HepG2 (cell line): Measurements from ENCODE around the gene SPRY1. TPM values are rescaled to one million over a fixed set of nuclear protein-coding genes. Genes with fewer than 3 reads are reported as not detected.

Experiments used
- ATAC-seq: fragments of 200-7000 bp; cut with Tn5 transposase; 3 replicates; pipeline ENCODE4 v1.9.1; 2020; ENCODE audit warnings: mild to moderate bottlenecking, moderate library complexity
- BruUV-seq: library from RNA; stranded (reverse); fragments of 400-500 nt; replicated peaks from 2 replicates; lab custom pipeline; 2021; lab: Mats Ljungman, UMichigan
- CTCF ChIA-PET: fragments of 300-600 bp; formaldehyde crosslinking; extraction: SDS; loops from one replicate; lab custom pipeline; 2021; ENCODE audit warnings: low total read pairs, inconsistent platforms, low intra/inter-chr PET ratio; lab: Yijun Ruan, JAX
- POLR2A ChIA-PET: fragments of 350-600 bp; sonication (Branson Sonifier 250); formaldehyde crosslinking; loops from one replicate; lab custom pipeline; 2020; ENCODE audit warnings: antibody characterized with exemption, inconsistent platforms; lab: Yijun Ruan, JAX
- DNase-seq: peaks from one replicate; pipeline ENCODE4 v3.0.0-alpha.2; 2015; ENCODE audit warnings: low spot score
- FAIRE-seq: peaks from 3 replicates; lab custom pipeline; 2011; peaks lifted over from hg19 to GRCh38; lab: Jason Lieb, UNC
- H2AFZ ChIP-seq: one replicate; pipeline ENCODE4 v1.6.1; 2011; ENCODE audit warnings: low read length, inconsistent platforms
- H3K27ac ChIP-seq: fragments of 300-600 bp; 3 replicates; pipeline ENCODE4 v1.8.0; 2011; ENCODE audit warnings: mixed run types, mild to moderate bottlenecking, mixed read lengths, low read length, inconsistent platforms; ENCODE audit not compliant: insufficient read depth; ENCODE audit errors: extremely low read length
- H3K27me3 ChIP-seq, 2 experiments: fragments of 200-600 bp in 1 of 2; 2 replicates in 1 of 2; 3 replicates in 1 of 2; pipeline versions ENCODE4 v1.6.0 to v1.8.0; 2011; ENCODE audit warnings: low read length in 2 of 2, mild to moderate bottlenecking in 2 of 2, moderate library complexity in 2 of 2, inconsistent platforms in 1 of 2; ENCODE audit not compliant: insufficient read depth in 2 of 2, control insufficient read depth in 1 of 2
- H3K36me3 ChIP-seq, 2 experiments: fragments of 200-600 bp in 1 of 2; replicated peaks in 1 of 2; 2 replicates in 1 of 2; 3 replicates in 1 of 2; pipeline versions ENCODE4 v1.5.1 to v1.8.0; 2011; ENCODE audit warnings: low read length in 2 of 2, inconsistent platforms in 1 of 2; ENCODE audit not compliant: insufficient read depth in 2 of 2, control insufficient read depth in 1 of 2
- H3K4me1 ChIP-seq: 2 replicates; pipeline ENCODE4 v1.5.1; 2012; ENCODE audit warnings: low read length, inconsistent platforms; ENCODE audit not compliant: insufficient read depth
- H3K4me2 ChIP-seq: 2 replicates; pipeline ENCODE4 v1.6.0; 2011; ENCODE audit warnings: low read depth, low read length, inconsistent platforms
- H3K4me3 ChIP-seq, 3 experiments: fragments of 200-600 bp in 1 of 3; sonication (generic), shearing (Covaris generic) in 1 of 3; replicated peaks in 1 of 3; 2 replicates each; pipeline ENCODE4 v1.5.1; 2011 to 2016; ENCODE audit warnings: low read length in 3 of 3, inconsistent platforms in 2 of 3, low read depth in 2 of 3, mild to moderate bottlenecking in 2 of 3, control low read depth in 1 of 3, mixed read lengths in 1 of 3; ENCODE audit not compliant: insufficient read depth in 1 of 3
- H3K79me2 ChIP-seq: one replicate; pipeline ENCODE4 v1.6.1; 2011; ENCODE audit warnings: low read length, inconsistent platforms; ENCODE audit not compliant: insufficient read depth
- H3K9ac ChIP-seq: 2 replicates; pipeline ENCODE4 v1.6.0; 2011; ENCODE audit warnings: mild to moderate bottlenecking, low read depth, low read length, inconsistent platforms; ENCODE audit not compliant: insufficient read depth
- H3K9me3 ChIP-seq: 2 replicates; pipeline ENCODE4 v1.5.1; 2012; ENCODE audit warnings: mild to moderate bottlenecking, low read length
- H4K20me1 ChIP-seq: 2 replicates; pipeline ENCODE4 v1.6.0; 2011; ENCODE audit warnings: inconsistent platforms, mild to moderate bottlenecking, low read length, moderate library complexity; ENCODE audit not compliant: insufficient read depth
- E2F2 ChIP-seq: sonication (generic); formaldehyde crosslinking; IDR thresholded peaks from 2 replicates; pipeline ENCODE4 v1.4.0; 2020; ENCODE audit warnings: missing genetic modification reagents, borderline replicate concordance
- JARID2 ChIP-seq: sonication (generic); formaldehyde crosslinking; IDR thresholded peaks from 2 replicates; pipeline ENCODE4 v1.8.1; 2023; ENCODE audit warnings: missing genetic modification reagents, inconsistent platforms; ENCODE audit not compliant: insufficient replicate concordance
- PCBP2 ChIP-seq: fragments of 200-400 bp; formaldehyde crosslinking; optimal IDR thresholded peaks from 2 replicates; pipeline ENCODE3; 2018; ENCODE audit warnings: low read length, low read depth; ENCODE audit not compliant: poor library complexity, severe bottlenecking
- SRY ChIP-seq: sonication (generic); formaldehyde crosslinking; IDR thresholded peaks from 2 replicates; pipeline ENCODE4 v1.8.0; 2022; ENCODE audit warnings: mild to moderate bottlenecking, missing genetic modification reagents
- YY1 ChIP-seq: IDR thresholded peaks from 2 replicates; pipeline ENCODE4 v1.6.1; 2011; ENCODE audit warnings: low read length, low read depth, moderate library complexity, mild to moderate bottlenecking; ENCODE audit not compliant: insufficient read depth, insufficient replicate concordance
- ZNF770 ChIP-seq: sonication (generic); formaldehyde crosslinking; IDR thresholded peaks from 2 replicates; pipeline ENCODE4 v1.5.0; 2020; ENCODE audit warnings: mild to moderate bottlenecking, missing genetic modification reagents
- whole genome bisulfite sequencing: methylation state at CpG from one replicate; pipeline ENCODE4 v1.1.6; 2017; ENCODE audit warnings: low lambda C conversion rate; 5-methylcytosine and 5-hydroxymethylcytosine counted together
- in situ Hi-C: cut with HindIII; loops from 2 replicates; pipeline ENCODE4 v1.10.0; 2017; ENCODE audit warnings: low pct_unique_long_range_greater_than_20kb; ENCODE audit not compliant: extremely low pct_ligation_motif_present
- intact Hi-C: fragments of 100-400 bp; cut with micrococcal nuclease; formaldehyde crosslinking; loops from one replicate; pipeline ENCODE4 v1.10.0; 2022; ENCODE audit not compliant: unreplicated experiment
- polyA plus RNA-seq, 8 experiments: library from polyadenylated mRNA; depleted of rRNA in 3 of 8; stranded (reverse) in 7 of 8; unstranded in 1 of 8; fragments of >200 nt; fragmentation: Illumina TruSeq in 4 of 8; extraction: Trizol in 4 of 8; gene quantifications; 2 replicates each; pipeline versions ENCODE4 v1.2.1 to v1.2.3, GENCODE V29; 2011 to 2016; ENCODE audit warnings: low read depth in 4 of 8, missing spikeins in 1 of 8, mixed read lengths in 1 of 8; ENCODE audit not compliant: insufficient read depth in 1 of 8
- total RNA-seq, 5 experiments: library from RNA; depleted of rRNA; stranded (reverse); fragments of >200 nt; fragmentation: Illumina TruSeq; extraction: Trizol; gene quantifications; 2 replicates each; pipeline ENCODE4 v1.2.3, GENCODE V29; 2016; ENCODE audit warnings: low read depth in 1 of 5

SPRY1 gene
- total and polyA plus RNA-seq, 2 of the 13 experiments (the other 11 are each of a cell fraction or from before 2014, with no cell fraction given), result 24.7 to 33.4 TPM

GRCh38 chr4:123411514-123411913, 14.9 kb downstream of the SPRY1 start:
- Histone ChIP-seq H3K4me2 (peak overlapping the region; percentile 49; the same call in 1 of the 2 replicates), H4K20me1 (no peaks in the 10 kb centered on the region), H2AFZ (no peak overlapping the region), H3K4me1 (peaks cover 98% of the 10 kb centered on the region), H3K4me3 (no peak overlapping the region), H3K9ac (no peak overlapping the region), H3K9me3 (no peaks in the 10 kb centered on the region), H3K27me3 (no peaks in the 10 kb centered on the region), H3K27ac (peak overlapping the region; percentile 77), H3K79me2 (peaks cover 8% of the 10 kb centered on the region), H3K36me3 (peaks cover 0 to 2% of the 10 kb centered on the region in 2 experiments; a peak in 1 of 5 replicates)
- CTCF ChIA-PET, result no interaction called here
- POLR2A ChIA-PET, result no interaction called here
- no peak for DNase-seq
- ATAC-seq, result no peak
- FAIRE-seq, result no peak
- no TSS peak for BruUV-seq
- no peak for TF ChIP-seq E2F2 (CRISPR knock-in tag)
- TF ChIP-seq SRY (CRISPR knock-in tag), result no peak
- TF ChIP-seq YY1, result no peak
- no peak for TF ChIP-seq JARID2
- peak; percentile 89 for TF ChIP-seq ZNF770
- no peak for TF ChIP-seq PCBP2
- intact Hi-C loops (no loop called here), in situ Hi-C loops (no loop called here)
- WGBS, result 92% methylated on average over 5 of the region's 5 CpGs
